Heart left ventricle (tissue), 16 donors: ENCODE results near the gene RPL35. TPM values are rescaled to one million over a fixed set of nuclear protein-coding genes. Genes with fewer than 3 reads are reported as not detected.

Source experiments
- ATAC-seq, 4 donors: fragments of 200-7000 bp; cut with Tn5 transposase; one replicate each; pipeline ENCODE4 v1.9.1; 2020 to 2022; ENCODE audit warnings: moderate library complexity in 4 of 4, mild to moderate bottlenecking in 3 of 4, moderate number of reproducible peaks in 1 of 4
- DNase-seq, 5 donors: peaks; one replicate each; pipeline ENCODE4 v3.0.0-alpha.2; 2020
- H3K27ac ChIP-seq, 12 donors: fragments of 200-600 bp; sonication (generic) in 4 of 12; one replicate each; pipeline versions ENCODE4 v1.5.0 to v1.8.0; 2016 to 2022; ENCODE audit warnings: mild to moderate bottlenecking in 2 of 12
- H3K27me3 ChIP-seq, 9 donors: fragments of 200-600 bp; sonication (generic) in 2 of 9; one replicate each; pipeline versions ENCODE4 v1.5.1 to v1.8.0; 2016 to 2022; ENCODE audit warnings: mild to moderate bottlenecking in 3 of 9
- H3K36me3 ChIP-seq, 9 donors: fragments of 200-600 bp; sonication (generic) in 2 of 9; one replicate each; pipeline versions ENCODE4 v1.5.0 to v1.8.0; 2018 to 2022; ENCODE audit warnings: mild to moderate bottlenecking in 2 of 9
- H3K4me1 ChIP-seq, 12 donors: fragments of 200-600 bp; sonication (generic) in 4 of 12; one replicate each; pipeline versions ENCODE4 v1.5.0 to v1.8.0; 2016 to 2022; ENCODE audit warnings: mild to moderate bottlenecking in 3 of 12
- H3K4me3 ChIP-seq, 12 donors: fragments of 200-600 bp; sonication (generic) in 4 of 12; one replicate each; pipeline versions ENCODE4 v1.5.0 to v1.8.0; 2017 to 2022; ENCODE audit warnings: mild to moderate bottlenecking in 9 of 12, moderate library complexity in 4 of 12
- H3K9me3 ChIP-seq, 12 donors: fragments of 200-600 bp; sonication (generic) in 4 of 12; one replicate each; pipeline versions ENCODE4 v1.5.0 to v1.8.0; 2016 to 2022; ENCODE audit warnings: mild to moderate bottlenecking in 1 of 12
- POLR2A ChIP-seq, 2 donors: fragments of 450-650 bp; IDR thresholded peaks; one replicate each; pipeline ENCODE4 v1.6.1; 2017; ENCODE audit warnings: antibody characterized with exemption in 2 of 2, mild to moderate bottlenecking in 2 of 2, moderate library complexity in 2 of 2
- WGBS, 4 donors: extraction: QIAGEN DNeasy Blood & Tissue Kit in 2 of 4; methylation state at CpG; one replicate each; pipeline versions ENCODE4 v1.1.5 to v1.1.7; 2013 to 2018; 5-methylcytosine and 5-hydroxymethylcytosine counted together
- intact Hi-C, 10 donors: fragments of 100-400 bp; cut with DNase I; formaldehyde crosslinking; loops; one replicate each; pipeline versions ENCODE4 v1.11.1 to v1.14.2; 2022
- polyA plus RNA-seq, 2 donors: library from polyadenylated mRNA; stranded (reverse); fragments of 200-250 nt; gene quantifications; one replicate each; pipeline ENCODE4 v1.2.3, GENCODE V29; 2013
- total RNA-seq, 9 donors: library from RNA; depleted of rRNA in 2 of 9; stranded (reverse); fragments of >200 nt in 2 of 9; fragmentation: NEBNext Ultra II Directional in 3 of 9; extraction: Animal tissue kit (Norgen Biotek cat#: 25700) in 3 of 9; gene quantifications; one replicate each; pipeline versions ENCODE4 v1.1.0 to v1.2.4, GENCODE V29; 2016 to 2023
- TF ChIP-seq, protein P1 (sequence below), 12 donors: fragments of 200-600 bp; sonication (generic) in 4 of 12; IDR thresholded peaks; one replicate each; pipeline versions ENCODE4 v1.5.0 to v1.8.0; 2018 to 2022; ENCODE audit warnings: antibody characterized with exemption in 12 of 12, mild to moderate bottlenecking in 5 of 12
- donor health status: ischemic (EF 13 %, LVEDD 7.1; RV severe dilation, severe dysfunction).
- donor health status: healthy with polysubstance abuse.
- donor health status: DM: no; HTN: yes; CAD: no.
- donor health status: DM: no; HTN: no; CAD: no.
- donor health status: ischemic (EF 25% LVEDD 6.9; RV normal size, moderate dysfunction).
- donor health status: ischemic (EF 25% LVEDD 5.7; RV mildly dilated, moderate dysfunction).
- donor health status: healthy.
- donor health status: DM: yes; HTN: yes; CAD: no.
- donor health status: ischemic (EF 35%, LVEDD 5.7; RV mildly dilated, moderate dysfunction).
- donor health status: nonischemic (EF 11% LVEDD 7.7; RV severe dilation, severe dysfunction).
- donor health status: DM: yes; HTN: yes; CAD: no.
- donor health status: PGD.
- donor health status: ischemic (EF 29% LVEDD 5.4; RV normal size, mild dysfunction).
- donor health status: nonischemic (EF 23%, LVEDD 6.1; RV moderate dilation, normal function).

The RPL35 gene
- total and polyA plus RNA-seq, 11 donors: 600 to 3,054 (median 868) TPM

DNA sequence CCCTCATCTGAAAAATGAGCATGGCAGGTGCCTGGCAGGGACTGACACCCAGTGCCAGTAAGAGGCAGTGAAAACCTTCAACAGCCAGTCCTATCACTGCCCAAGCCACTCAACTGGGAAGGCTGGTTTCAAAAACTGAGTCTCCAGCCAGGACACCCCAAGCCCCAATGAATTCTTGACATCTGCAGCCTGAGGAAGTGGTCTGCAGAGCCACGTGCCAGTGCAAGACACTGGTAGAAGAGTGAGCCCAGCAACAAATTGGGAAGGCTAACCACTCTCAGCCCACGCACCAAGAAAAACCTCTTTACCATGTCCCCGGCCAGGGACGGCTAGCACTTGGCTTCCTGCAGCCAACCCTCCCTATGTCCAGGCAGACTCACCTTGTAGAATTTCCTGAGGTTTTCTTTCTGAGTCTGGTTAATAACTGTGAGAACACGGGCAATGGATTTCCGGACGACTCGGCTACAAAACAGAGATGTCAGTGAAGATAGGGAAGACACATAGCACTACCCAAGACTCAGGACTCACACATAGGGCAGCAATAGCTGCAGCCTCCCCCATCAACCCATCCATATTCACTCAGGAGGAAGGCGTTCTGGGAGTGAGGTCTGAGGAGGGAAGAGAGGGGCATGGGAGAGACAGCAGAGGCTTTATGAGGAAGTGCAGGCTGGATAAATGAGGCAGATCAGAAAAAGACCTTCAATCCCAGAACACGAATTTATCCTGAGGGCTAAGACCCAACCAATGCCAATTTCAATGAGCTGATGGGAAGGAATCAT is 1.8 kb downstream of the RPL35 start:
- Histone ChIP-seq H3K4me1 (peaks cover 0 to 42% (median 32%) of the 10 kb centered on the region in 12 donors), H3K27me3 (no peaks in the 10 kb centered on the region), H3K4me3 (peak overlapping the region in 9 of 12 donors; percentile 71 to 98 (median 82)), H3K27ac (peak overlapping the region in 3 of 12 donors; percentile 84 to 95 (median 93)), H3K9me3 (no peaks in the 10 kb centered on the region), H3K36me3 (peaks cover 0 to 48% (median 42%) of the 10 kb centered on the region in 9 donors)
- intact Hi-C loops: loop anchor here in 5 of 10 donors (2.0 to 10.0 kb wide), 7 partner anchors 89 to 445 kb away; partner anchors contain the start of genes SCAI (in 3 of the 5), NR6A1 (in 1 of the 5) and PSMB7 (in 1 of the 5)
- TF ChIP-seq POLR2A (IDR thresholded peaks at IDR 0.05): no peak
- TF ChIP-seq, protein P1, sequence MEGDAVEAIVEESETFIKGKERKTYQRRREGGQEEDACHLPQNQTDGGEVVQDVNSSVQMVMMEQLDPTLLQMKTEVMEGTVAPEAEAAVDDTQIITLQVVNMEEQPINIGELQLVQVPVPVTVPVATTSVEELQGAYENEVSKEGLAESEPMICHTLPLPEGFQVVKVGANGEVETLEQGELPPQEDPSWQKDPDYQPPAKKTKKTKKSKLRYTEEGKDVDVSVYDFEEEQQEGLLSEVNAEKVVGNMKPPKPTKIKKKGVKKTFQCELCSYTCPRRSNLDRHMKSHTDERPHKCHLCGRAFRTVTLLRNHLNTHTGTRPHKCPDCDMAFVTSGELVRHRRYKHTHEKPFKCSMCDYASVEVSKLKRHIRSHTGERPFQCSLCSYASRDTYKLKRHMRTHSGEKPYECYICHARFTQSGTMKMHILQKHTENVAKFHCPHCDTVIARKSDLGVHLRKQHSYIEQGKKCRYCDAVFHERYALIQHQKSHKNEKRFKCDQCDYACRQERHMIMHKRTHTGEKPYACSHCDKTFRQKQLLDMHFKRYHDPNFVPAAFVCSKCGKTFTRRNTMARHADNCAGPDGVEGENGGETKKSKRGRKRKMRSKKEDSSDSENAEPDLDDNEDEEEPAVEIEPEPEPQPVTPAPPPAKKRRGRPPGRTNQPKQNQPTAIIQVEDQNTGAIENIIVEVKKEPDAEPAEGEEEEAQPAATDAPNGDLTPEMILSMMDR (IDR thresholded peaks at IDR 0.05): no peak
- no peak for ATAC-seq
- WGBS, 4 donors: 50 to 63% (median 54%) methylated on average over 10 of the region's 10 CpGs
- DNase-seq: peak in 1 of 5 donors; percentile 23

DNA sequence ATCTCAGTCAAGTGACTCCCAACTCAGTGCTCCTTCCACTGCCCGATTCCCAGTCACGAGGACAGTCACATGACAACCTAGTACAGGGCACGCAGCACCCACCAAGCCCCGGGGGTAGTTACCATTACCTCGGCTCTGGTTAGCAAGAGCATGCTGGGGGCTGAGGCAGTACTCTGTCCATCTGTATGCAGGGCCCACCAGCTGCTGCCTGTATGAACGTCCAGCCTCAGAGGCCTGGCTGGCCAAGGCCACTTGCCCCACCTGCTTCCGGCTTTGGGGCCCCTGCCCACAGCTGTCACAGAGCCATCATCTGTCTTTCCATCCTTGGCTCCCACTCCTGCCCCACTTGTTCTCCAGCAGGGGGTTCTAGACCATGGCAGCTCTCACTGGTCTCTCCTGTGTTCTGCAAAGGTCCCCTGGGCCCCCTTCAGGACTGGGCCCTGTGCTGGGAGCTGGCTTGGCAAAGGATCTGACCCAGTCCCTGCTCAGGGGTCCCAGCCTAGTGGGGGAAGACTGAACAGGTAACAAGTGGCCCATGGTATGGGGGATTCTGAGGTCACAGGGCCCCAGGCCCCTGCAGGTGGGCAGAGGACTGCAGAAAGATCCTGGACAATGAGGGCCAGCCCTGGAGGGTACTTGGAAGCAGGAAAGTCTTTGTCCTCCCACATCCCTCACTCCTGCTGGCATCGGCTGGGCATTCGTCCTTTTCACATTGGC is 3.3 kb downstream of the RPL35 start:
- no peak overlapping the region for H3K27ac ChIP-seq
- ATAC-seq (no peak), DNase-seq (peak in 1 of 5 donors; percentile 58)
- no peaks in the 10 kb centered on the region for H3K27me3 ChIP-seq
- peaks cover 0 to 44% (median 32%) of the 10 kb centered on the region in 12 donors for H3K4me1 ChIP-seq
- no peaks in the 10 kb centered on the region for H3K9me3 ChIP-seq
- H3K36me3 ChIP-seq: peaks cover 0 to 48% (median 42%) of the 10 kb centered on the region in 9 donors
- no peak for TF ChIP-seq POLR2A (IDR thresholded peaks at IDR 0.05)
- TF ChIP-seq, protein P1 (IDR thresholded peaks at IDR 0.05): no peak
- intact Hi-C loops: loop anchor here in 2 of 10 donors (10.0 kb wide), 2 partner anchors 234 to 286 kb away; partner anchors contain the start of gene SCAI (in 1 of the 2)
- no peak overlapping the region for H3K4me3 ChIP-seq
- 48 to 71% (median 65%) methylated on average over 7 to 9 of the region's 9 CpGs for WGBS, 4 donors

DNA sequence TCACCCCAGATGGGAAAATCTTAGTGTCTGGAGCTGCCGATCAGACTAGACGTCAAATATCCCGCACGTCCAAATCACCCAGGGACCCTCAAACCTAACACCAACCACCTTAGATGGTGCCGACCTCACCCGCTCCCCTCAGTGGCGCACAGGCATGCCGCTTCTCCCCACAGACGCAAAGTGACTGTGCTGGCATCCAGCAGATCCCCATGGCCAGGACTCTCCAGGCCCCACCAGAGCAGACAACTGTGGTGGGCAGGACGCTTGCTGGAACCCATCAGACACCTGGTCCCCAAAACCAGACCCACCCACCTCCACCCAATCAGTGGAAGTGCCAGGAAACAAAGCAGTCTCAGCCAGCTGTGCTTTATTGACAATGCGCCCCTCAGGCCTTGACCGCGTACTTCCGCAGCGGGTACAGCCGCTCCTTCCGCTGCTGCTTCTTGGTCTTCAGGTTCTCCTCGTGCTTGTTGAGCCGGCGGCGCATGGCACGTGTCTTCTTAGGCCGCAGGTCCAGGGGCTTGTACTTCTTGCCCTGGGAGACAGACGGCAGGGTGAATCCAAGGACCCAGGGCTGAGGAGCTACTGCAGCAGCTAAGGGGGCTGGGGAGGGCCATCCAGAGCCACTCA is 4.1 kb downstream of the RPL35 start:
- WGBS, 4 donors: 89 to 92% (median 91%) methylated on average over 24 of the region's 24 CpGs
- ATAC-seq (no peak), DNase-seq (no peak)
- Histone ChIP-seq H3K27ac (no peak overlapping the region), H3K27me3 (no peaks in the 10 kb centered on the region), H3K4me3 (no peak overlapping the region), H3K36me3 (peaks cover 0 to 48% (median 42%) of the 10 kb centered on the region in 9 donors), H3K4me1 (peaks cover 0 to 45% (median 33%) of the 10 kb centered on the region in 12 donors), H3K9me3 (no peaks in the 10 kb centered on the region)
- intact Hi-C loops: loop anchor here in 2 of 10 donors (10.0 kb wide), 2 partner anchors 233 to 287 kb away; partner anchors contain the start of gene SCAI (in 1 of the 2)
- no peak for TF ChIP-seq POLR2A (IDR thresholded peaks at IDR 0.05)
- TF ChIP-seq, protein P1 (IDR thresholded peaks at IDR 0.05): no peak
